KMS-11 (cell line): ENCODE results near the gene HDAC3.

Source experiments
- H2AFZ ChIP-seq: fragments of 200-600 bp; sonication (generic); 2 replicates; pipeline ENCODE4 v1.6.1; 2016; ENCODE audit warnings: antibody characterized with exemption, mixed run types, low read depth
- H3K27ac ChIP-seq: fragments of 200-600 bp; sonication (generic); 2 replicates; pipeline ENCODE4 v1.6.1; 2016; ENCODE audit warnings: mild to moderate bottlenecking, mixed run types
- H3K27me3 ChIP-seq: fragments of 200-600 bp; sonication (generic); 2 replicates; pipeline ENCODE4 v1.6.1; 2017; ENCODE audit warnings: mild to moderate bottlenecking, low read depth, mixed run types, moderate library complexity; ENCODE audit not compliant: insufficient read depth
- H3K36me3 ChIP-seq: fragments of 200-600 bp; sonication (generic); 2 replicates; pipeline ENCODE4 v1.6.1; 2017; ENCODE audit warnings: mild to moderate bottlenecking, mixed run types; ENCODE audit not compliant: insufficient read depth
- H3K4me1 ChIP-seq: fragments of 200-600 bp; sonication (generic); 2 replicates; pipeline ENCODE4 v1.6.1; 2016; ENCODE audit warnings: mild to moderate bottlenecking, low read depth, mixed run types; ENCODE audit not compliant: poor library complexity, severe bottlenecking
- H3K4me2 ChIP-seq: fragments of 200-600 bp; sonication (generic); 2 replicates; pipeline ENCODE4 v1.7.0; 2016; ENCODE audit warnings: mild to moderate bottlenecking, mixed run types
- H3K4me3 ChIP-seq: fragments of 200-600 bp; sonication (generic); IDR thresholded peaks from 2 replicates; pipeline ENCODE4 v1.6.1; 2017; ENCODE audit warnings: low read depth, low read length, mixed read lengths; ENCODE audit not compliant: insufficient read depth
- H3K79me2 ChIP-seq: fragments of 200-600 bp; sonication (generic); 2 replicates; pipeline ENCODE4 v1.6.1; 2016; ENCODE audit warnings: low read depth, mixed run types; ENCODE audit not compliant: insufficient read depth
- H3K9ac ChIP-seq: fragments of 200-600 bp; sonication (generic); 2 replicates; pipeline ENCODE4 v1.6.1; 2016; ENCODE audit warnings: mild to moderate bottlenecking, mixed run types
- H4K20me1 ChIP-seq: fragments of 200-600 bp; sonication (generic); 2 replicates; pipeline ENCODE4 v1.6.1; 2016; ENCODE audit warnings: mild to moderate bottlenecking, mixed run types; ENCODE audit not compliant: insufficient read depth
- TF ChIP-seq, protein P1 (sequence below): fragments of 200-600 bp; sonication (generic); conservative IDR thresholded peaks from 2 replicates; pipeline ENCODE4 v1.6.1; 2017; ENCODE audit warnings: low read depth, mild to moderate bottlenecking, antibody characterized with exemption, low read length, moderate library complexity, mixed read lengths

HDAC3 gene

DNA sequence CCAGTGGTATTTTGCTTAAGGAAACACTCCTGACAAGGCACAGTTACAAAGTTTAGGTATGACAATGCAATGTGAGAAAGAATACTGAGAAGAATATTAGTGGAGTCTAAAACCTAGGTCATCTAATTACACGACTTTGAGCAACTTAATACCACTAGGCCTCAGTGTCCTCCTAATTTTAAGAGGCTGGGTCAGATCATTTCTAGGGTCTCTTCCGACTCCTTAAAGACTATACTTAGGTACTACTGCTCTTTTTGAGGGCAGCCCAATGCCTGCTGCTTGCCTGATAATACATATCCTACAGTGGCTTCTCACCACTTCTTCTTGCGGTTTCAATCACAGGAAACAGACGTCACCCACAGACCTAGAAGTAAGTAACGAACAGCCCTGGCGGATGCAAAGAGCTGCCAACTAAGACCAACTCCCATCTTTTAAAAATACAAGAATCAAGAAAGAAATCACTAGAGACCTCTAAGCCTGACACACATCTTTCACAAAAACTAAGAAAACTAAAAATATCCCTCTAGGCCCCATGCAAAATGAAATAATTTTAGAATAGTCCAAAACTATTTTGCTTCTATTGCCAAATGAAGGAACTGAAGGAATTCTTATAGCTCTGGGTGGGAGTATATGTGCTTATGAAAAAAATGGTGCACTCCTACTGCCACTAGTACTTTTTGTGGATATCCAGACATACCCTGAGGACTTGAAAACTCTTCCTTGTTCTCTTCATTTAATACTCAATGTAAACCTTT, 30.9 kb downstream of the HDAC3 start:
- Histone ChIP-seq H3K9ac (no peak overlapping the region), H3K36me3 (no peaks in the 10 kb centered on the region), H3K4me2 (peak overlapping the region; percentile 47), H3K27me3 (no peaks in the 10 kb centered on the region), H3K27ac (peak overlapping the region; percentile 44), H2AFZ (no peak overlapping the region), H4K20me1 (no peaks in the 10 kb centered on the region), H3K4me1 (peaks cover 32% of the 10 kb centered on the region), H3K4me3 (no peak overlapping the region), H3K79me2 (peaks cover 85% of the 10 kb centered on the region; the same call in 1 of the 2 replicates)
- TF ChIP-seq, protein P1, sequence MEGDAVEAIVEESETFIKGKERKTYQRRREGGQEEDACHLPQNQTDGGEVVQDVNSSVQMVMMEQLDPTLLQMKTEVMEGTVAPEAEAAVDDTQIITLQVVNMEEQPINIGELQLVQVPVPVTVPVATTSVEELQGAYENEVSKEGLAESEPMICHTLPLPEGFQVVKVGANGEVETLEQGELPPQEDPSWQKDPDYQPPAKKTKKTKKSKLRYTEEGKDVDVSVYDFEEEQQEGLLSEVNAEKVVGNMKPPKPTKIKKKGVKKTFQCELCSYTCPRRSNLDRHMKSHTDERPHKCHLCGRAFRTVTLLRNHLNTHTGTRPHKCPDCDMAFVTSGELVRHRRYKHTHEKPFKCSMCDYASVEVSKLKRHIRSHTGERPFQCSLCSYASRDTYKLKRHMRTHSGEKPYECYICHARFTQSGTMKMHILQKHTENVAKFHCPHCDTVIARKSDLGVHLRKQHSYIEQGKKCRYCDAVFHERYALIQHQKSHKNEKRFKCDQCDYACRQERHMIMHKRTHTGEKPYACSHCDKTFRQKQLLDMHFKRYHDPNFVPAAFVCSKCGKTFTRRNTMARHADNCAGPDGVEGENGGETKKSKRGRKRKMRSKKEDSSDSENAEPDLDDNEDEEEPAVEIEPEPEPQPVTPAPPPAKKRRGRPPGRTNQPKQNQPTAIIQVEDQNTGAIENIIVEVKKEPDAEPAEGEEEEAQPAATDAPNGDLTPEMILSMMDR, result no peak

DNA sequence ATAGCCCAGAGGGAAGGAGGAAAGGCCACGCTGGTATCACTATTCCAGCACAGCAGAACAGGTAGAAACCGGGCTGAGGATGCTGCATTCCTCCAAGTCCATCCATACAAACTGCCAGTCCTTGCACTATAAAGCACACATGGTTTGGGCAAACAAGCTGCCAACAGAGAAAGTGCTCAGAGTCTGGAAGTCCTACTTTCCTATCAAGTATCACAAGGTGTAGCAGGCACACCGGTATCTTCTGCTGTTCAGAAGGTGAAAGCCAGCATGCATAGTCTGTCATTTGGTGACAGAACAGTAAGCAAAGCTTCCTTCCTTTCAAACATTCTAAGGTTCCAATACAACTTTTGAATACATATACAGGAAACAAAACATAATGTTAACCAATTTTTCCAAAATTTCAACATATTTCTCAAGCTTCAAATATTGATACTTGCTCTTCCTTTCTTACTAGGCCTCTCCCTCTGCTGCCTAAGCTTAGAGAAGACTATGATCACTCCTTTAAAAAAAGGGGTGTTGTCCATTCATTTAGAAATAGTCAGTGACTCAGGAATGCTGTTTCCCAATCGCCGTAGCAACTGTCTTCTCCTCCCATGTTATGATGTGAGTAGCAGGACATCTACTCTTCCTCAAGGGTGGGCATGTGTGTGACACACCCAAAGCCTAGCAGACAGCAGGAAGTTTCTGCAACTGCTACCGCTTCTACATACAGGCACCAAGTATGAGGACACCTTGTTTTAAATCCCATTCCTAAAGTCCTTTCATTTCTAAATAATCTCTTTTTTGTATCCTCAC, 32.5 kb downstream of the HDAC3 start:
- no peak overlapping the region for H3K27ac ChIP-seq
- H2AFZ ChIP-seq, result no peak overlapping the region
- H3K36me3 ChIP-seq, result no peaks in the 10 kb centered on the region
- no peak overlapping the region for H3K4me2 ChIP-seq
- H3K27me3 ChIP-seq, result no peaks in the 10 kb centered on the region
- peaks cover 32% of the 10 kb centered on the region for H3K4me1 ChIP-seq
- TF ChIP-seq, protein P1, result no peak
- H4K20me1 ChIP-seq, result no peaks in the 10 kb centered on the region
- no peak overlapping the region for H3K9ac ChIP-seq
- H3K4me3 ChIP-seq, result no peak overlapping the region
- peaks cover 70% of the 10 kb centered on the region; the same call in 1 of the 2 replicates for H3K79me2 ChIP-seq

DNA sequence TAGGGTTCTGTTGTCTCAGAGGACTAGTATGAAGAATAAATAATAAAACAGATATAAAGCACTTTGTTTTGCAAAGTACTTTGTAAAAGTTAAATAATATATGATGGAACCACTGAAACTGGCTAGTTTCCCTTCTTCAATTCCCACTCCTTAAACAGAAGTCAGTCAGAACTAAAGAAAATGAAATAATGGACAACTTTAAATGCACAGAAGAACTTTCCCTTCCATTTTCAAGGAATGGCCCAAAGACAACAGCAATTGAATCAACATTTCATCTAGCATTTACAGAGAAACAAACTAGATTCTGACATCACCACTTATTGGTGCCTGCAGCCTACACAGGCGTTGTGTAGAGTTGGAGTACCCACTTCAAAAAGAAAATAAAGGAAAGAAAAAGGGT, 34.0 kb downstream of the HDAC3 start:
- H2AFZ ChIP-seq, result no peak overlapping the region
- H3K27ac ChIP-seq, result no peak overlapping the region
- no peaks in the 10 kb centered on the region for H4K20me1 ChIP-seq
- peaks cover 36% of the 10 kb centered on the region for H3K4me1 ChIP-seq
- TF ChIP-seq, protein P1, result no peak
- H3K4me3 ChIP-seq, result no peak overlapping the region
- peaks cover 58% of the 10 kb centered on the region; the same call in 1 of the 2 replicates for H3K79me2 ChIP-seq
- H3K4me2 ChIP-seq, result no peak overlapping the region
- H3K36me3 ChIP-seq, result no peaks in the 10 kb centered on the region
- no peak overlapping the region for H3K9ac ChIP-seq
- no peaks in the 10 kb centered on the region for H3K27me3 ChIP-seq

DNA sequence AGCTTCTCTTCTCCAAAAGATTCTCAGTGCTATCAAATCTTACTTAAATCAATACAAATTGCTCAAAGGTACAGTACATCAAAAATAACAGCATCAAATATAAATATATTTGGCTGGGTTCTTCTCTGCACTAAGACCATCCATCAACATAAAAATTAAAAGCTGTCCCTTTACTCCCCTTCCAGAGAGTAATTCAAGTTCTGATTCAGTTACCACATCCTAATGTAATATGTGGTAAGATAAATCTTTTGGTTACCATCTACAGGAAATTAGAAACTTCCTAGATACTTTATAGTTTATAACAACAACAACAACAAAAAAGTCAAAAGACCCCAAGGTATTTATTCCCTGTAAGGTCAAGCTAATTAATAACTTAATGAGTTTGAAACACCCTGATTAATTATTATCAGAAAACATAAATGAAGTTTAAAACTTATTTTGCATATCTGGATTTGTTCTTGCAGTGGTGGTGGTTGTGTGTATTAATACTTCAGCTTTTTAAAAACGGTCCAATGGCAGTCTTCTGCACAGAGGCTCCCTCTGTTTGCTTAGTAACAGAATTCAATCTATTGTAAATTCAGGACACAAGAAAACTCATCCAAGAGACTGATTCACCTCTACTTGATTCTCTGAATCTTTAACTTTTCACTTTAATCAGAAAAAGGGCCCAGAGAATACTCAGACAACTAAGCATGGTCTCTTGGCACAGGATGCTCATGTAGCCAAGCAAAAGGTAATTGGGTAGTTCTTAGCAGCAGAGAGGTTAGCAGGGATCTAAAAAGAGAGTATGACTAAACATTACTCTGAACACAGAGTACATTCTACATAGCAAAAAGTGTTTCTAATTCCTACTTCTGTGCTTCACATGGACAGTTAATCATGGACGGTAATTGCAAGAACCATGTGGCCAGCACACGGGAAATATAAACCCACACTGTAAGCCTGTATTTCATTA, 38.0 kb downstream of the HDAC3 start:
- no peaks in the 10 kb centered on the region for H3K36me3 ChIP-seq
- TF ChIP-seq, protein P1, result no peak
- H2AFZ ChIP-seq, result no peak overlapping the region
- H3K4me2 ChIP-seq, result no peak overlapping the region
- H3K4me3 ChIP-seq, result no peak overlapping the region
- no peaks in the 10 kb centered on the region for H3K27me3 ChIP-seq
- H3K27ac ChIP-seq, result no peak overlapping the region
- peaks cover 17% of the 10 kb centered on the region for H3K4me1 ChIP-seq
- H4K20me1 ChIP-seq, result no peaks in the 10 kb centered on the region
- H3K79me2 ChIP-seq, result peaks cover 34% of the 10 kb centered on the region; the same call in 1 of the 2 replicates
- H3K9ac ChIP-seq, result no peak overlapping the region
